Upper lobe of right lung (tissue), 1 donor: ENCODE measurements around the gene CHAF1A. TPM values are rescaled to one million over a fixed set of nuclear protein-coding genes. Genes with fewer than 3 reads are reported as not detected.

ENCODE experiments used
- ATAC-seq: fragments of 200-7000 bp; cut with Tn5 transposase; one replicate; pipeline ENCODE4 v1.9.1; 2020; ENCODE audit warnings: mild to moderate bottlenecking, moderate library complexity
- DNase-seq: peaks from one replicate; pipeline ENCODE4 v3.0.0-alpha.2; 2020
- H3K27ac ChIP-seq: fragments of 200-600 bp; one replicate; pipeline ENCODE4 v1.8.0; 2022
- H3K27me3 ChIP-seq: fragments of 200-600 bp; one replicate; pipeline ENCODE4 v1.8.0; 2022; ENCODE audit warnings: mild to moderate bottlenecking
- H3K36me3 ChIP-seq: fragments of 200-600 bp; one replicate; pipeline ENCODE4 v1.8.0; 2022
- H3K4me1 ChIP-seq: fragments of 200-600 bp; one replicate; pipeline ENCODE4 v1.8.0; 2022
- H3K4me3 ChIP-seq: fragments of 200-600 bp; one replicate; pipeline ENCODE4 v1.8.0; 2022; ENCODE audit warnings: mild to moderate bottlenecking
- H3K9me3 ChIP-seq: fragments of 200-600 bp; one replicate; pipeline ENCODE4 v1.8.0; 2022
- CTCF ChIP-seq: fragments of 200-600 bp; IDR thresholded peaks from one replicate; pipeline ENCODE4 v1.8.0; 2022; ENCODE audit warnings: antibody characterized with exemption
- intact Hi-C: fragments of 100-400 bp; cut with DNase I; formaldehyde crosslinking; loops from one replicate; pipeline ENCODE4 v1.11.0; 2022
- long read RNA-seq: library from polyadenylated mRNA; unstranded; transcript quantifications from one replicate; pipeline ENCODE4 v2.0.0, GENCODE V29; 2021
- total RNA-seq: library from RNA; stranded (reverse); fragmentation: NEBNext Ultra II Directional; extraction: Animal tissue kit (Norgen Biotek cat#: 25700); gene quantifications from one replicate; pipeline ENCODE4 v1.2.1, GENCODE V29; 2021
- donor health status: DM: no; HTN: yes; CAD: no; lungs with severe emphysema.

CHAF1A gene
- total RNA-seq = 10.8 TPM
- long read RNA-seq, transcript CHAF1A-201 (15 exons, 3,339 nt) = major isoform, 10 of 17 reads
- long read RNA-seq, partial matches to known transcripts = 4 of 17 reads
- long read RNA-seq, other reads (novel, unspliced or antisense) = 3 of 17 reads

- DNase-seq = peak; percentile 99
- no peak for TF ChIP-seq CTCF
- Histone ChIP-seq H3K4me1 (peaks cover 36% of the 10 kb centered on the region), H3K36me3 (no peaks in the 10 kb centered on the region), H3K27ac (peak within 1 kb of the TSS; percentile 84), H3K27me3 (no peaks in the 10 kb centered on the region), H3K9me3 (no peaks in the 10 kb centered on the region), H3K4me3 (peak within 1 kb of the TSS; percentile 72)
- peak; percentile 95 for ATAC-seq
- intact Hi-C loops = no loop called here
Observed at GRCh38 chr19:4402171-4403004, at the start of gene CHAF1A. Gene CHAF1A, plus strand, starts transcription at chr19:4402640. Its CDS starts 123 bp downstream, at chr19:4402763.

GRCh38 chr19:4352701-4353121 is 49.7 kb upstream of the CHAF1A start:
- peak; percentile 88 for TF ChIP-seq CTCF
- Histone ChIP-seq H3K4me3 (no peak overlapping the region), H3K9me3 (no peaks in the 10 kb centered on the region), H3K36me3 (peaks cover 9% of the 10 kb centered on the region), H3K27ac (no peak overlapping the region), H3K4me1 (no peaks in the 10 kb centered on the region), H3K27me3 (no peaks in the 10 kb centered on the region)
- peak; percentile 80 for ATAC-seq
- DNase-seq = no peak
- intact Hi-C loops = no loop called here

GRCh38 chr19:4354282-4354681 is 48.2 kb upstream of the CHAF1A start:
- intact Hi-C loops = no loop called here
- Histone ChIP-seq H3K9me3 (no peaks in the 10 kb centered on the region), H3K36me3 (peaks cover 16% of the 10 kb centered on the region), H3K27ac (no peak overlapping the region), H3K4me1 (no peaks in the 10 kb centered on the region), H3K27me3 (no peaks in the 10 kb centered on the region), H3K4me3 (no peak overlapping the region)
- no peak for DNase-seq
- no peak for TF ChIP-seq CTCF
- ATAC-seq = no peak

- H3K36me3 ChIP-seq = peaks cover 22% of the 10 kb centered on the region
- intact Hi-C loops = no loop called here
- no peak overlapping the region for H3K27ac ChIP-seq
- H3K9me3 ChIP-seq = no peaks in the 10 kb centered on the region
- H3K4me3 ChIP-seq = no peak overlapping the region
- no peak for TF ChIP-seq CTCF
- DNase-seq (no peak), ATAC-seq (no peak)
- no peaks in the 10 kb centered on the region for H3K4me1 ChIP-seq
- H3K27me3 ChIP-seq = no peaks in the 10 kb centered on the region
Observed at GRCh38 chr19:4354897-4355296, 47.5 kb upstream of the CHAF1A start.

GRCh38 chr19:4357095-4357797 is 45.2 kb upstream of the CHAF1A start:
- Histone ChIP-seq H3K9me3 (no peaks in the 10 kb centered on the region), H3K4me3 (no peak overlapping the region), H3K27me3 (no peaks in the 10 kb centered on the region), H3K4me1 (no peaks in the 10 kb centered on the region), H3K27ac (no peak overlapping the region), H3K36me3 (peaks cover 43% of the 10 kb centered on the region)
- intact Hi-C loops = no loop called here
- DNase-seq (no peak), ATAC-seq (no peak)
- TF ChIP-seq CTCF = no peak
